ENCODE measurements around the gene MASP1. TPM values are rescaled to one million over a fixed set of nuclear protein-coding genes. Genes with fewer than 3 reads are reported as not detected.
A peak's percentile ranks its signal among the peaks of the same experiment; 100 is the strongest.

The MASP1 gene
- total and polyA plus RNA-seq, 2 experiments from 2014 or later: 1.6 to 3.0 TPM

GRCh38 chr3:187336322-187336721, 44.8 kb upstream of the MASP1 start:
- no peaks in the 10 kb centered on the region for H3K79me2 ChIP-seq (replicated peaks; ENCODE audit: insufficient read depth)
- peaks cover 6% of the 10 kb centered on the region; the same call in 1 of the 2 replicates for H3K9me2 ChIP-seq (ENCODE audit: insufficient read depth)
- H3K27ac ChIP-seq (ENCODE audit: low read depth): no peak overlapping the region
- no peaks in the 10 kb centered on the region for H3K27me3 ChIP-seq (ENCODE audit: insufficient read depth)
- no peak for ATAC-seq
- H3K4me3 ChIP-seq: no peak overlapping the region
- H3K4me3 Mint-ChIP-seq: no peak overlapping the region
- H3K36me3 Mint-ChIP-seq (ENCODE audit: low read depth): no peaks in the 10 kb centered on the region
- no peaks in the 10 kb centered on the region for H3F3A ChIP-seq (replicated peaks; ENCODE audit: low read depth)
- no peaks in the 10 kb centered on the region for H3K36me3 ChIP-seq (ENCODE audit: insufficient read depth)
- H3K27me3 Mint-ChIP-seq (ENCODE audit: insufficient read depth, low read depth, poor library complexity): peaks cover 2% of the 10 kb centered on the region
- H3K4me2 ChIP-seq: no peak overlapping the region
- DNase-seq (ENCODE audit: low spot score): no peak
- H3K4me1 Mint-ChIP-seq: peaks cover 9% of the 10 kb centered on the region; the same call in 2 of the 3 replicates
- H3K9me3 Mint-ChIP-seq: no peaks in the 10 kb centered on the region
- peaks cover 4% of the 10 kb centered on the region; the same call in 1 of the 2 replicates for H3K4me1 ChIP-seq (ENCODE audit: insufficient read depth)
- no peak overlapping the region for H2AFZ ChIP-seq
- no peak for TF ChIP-seq ETS1 (IDR thresholded peaks at IDR 0.05)
- TF ChIP-seq STAT1 (IDR thresholded peaks at IDR 0.05; ENCODE audit: unreplicated experiment): no peak
- no peak overlapping the region for H3K27ac Mint-ChIP-seq
- H4K20me1 ChIP-seq (replicated peaks; ENCODE audit: insufficient read depth): no peaks in the 10 kb centered on the region

GRCh38 chr3:187334904-187335303, 43.4 kb upstream of the MASP1 start:
- Mint-ChIP-seq H3K36me3 (ENCODE audit: low read depth) (no peaks in the 10 kb centered on the region), H3K4me3 (no peak overlapping the region)
- no peak for TF ChIP-seq ZNF331 (CRISPR knock-in tag; IDR thresholded peaks at IDR 0.05; ENCODE audit: low read depth)
- TF ChIP-seq REST (IDR thresholded peaks at IDR 0.05; ENCODE audit: unreplicated experiment): no peak
- no peak for TF ChIP-seq ZNF114 (CRISPR knock-in tag; IDR thresholded peaks at IDR 0.05)
- no peak for TF ChIP-seq JUNB (IDR thresholded peaks at IDR 0.05; ENCODE audit: unreplicated experiment)
- TF ChIP-seq EZH2 (IDR thresholded peaks at IDR 0.05; ENCODE audit: low read depth, unreplicated experiment): no peak
- TF ChIP-seq ETS1 (IDR thresholded peaks at IDR 0.05): no peak
- no peak for TF ChIP-seq CREB1 (CRISPR knock-in tag; IDR thresholded peaks at IDR 0.05; ENCODE audit: low read depth)
- no peak for TF ChIP-seq CTCF (conservative IDR thresholded peaks at IDR 0.05; ENCODE audit: low read depth in 2 of 2)
- no peak for TF ChIP-seq EZH2phosphoT487 (IDR thresholded peaks at IDR 0.05; ENCODE audit: unreplicated experiment)
- no peak for TF ChIP-seq POLR2AphosphoS5 (IDR thresholded peaks at IDR 0.05; ENCODE audit: low read depth)

More at GRCh38 chr3:187334904-187335303, 43.4 kb upstream of the MASP1 start:
- ATAC-seq (no peak), DNase-seq (ENCODE audit: low spot score) (no peak)
- peaks cover 4% of the 10 kb centered on the region; the same call in 1 of the 2 replicates for H3K4me1 ChIP-seq (ENCODE audit: insufficient read depth)
- no peaks in the 10 kb centered on the region for H4K20me1 ChIP-seq (replicated peaks; ENCODE audit: insufficient read depth)
- H2AFZ ChIP-seq: peak overlapping the region; percentile 43
- H3K79me2 ChIP-seq (replicated peaks; ENCODE audit: insufficient read depth): no peaks in the 10 kb centered on the region
- peaks cover 9% of the 10 kb centered on the region; the same call in 2 of the 3 replicates for H3K4me1 Mint-ChIP-seq
- H3K4me3 ChIP-seq: no peak overlapping the region
- peaks cover 3% of the 10 kb centered on the region; the same call in 1 of the 2 replicates for H3K9me2 ChIP-seq (ENCODE audit: insufficient read depth)
- no peaks in the 10 kb centered on the region for H3K9me3 Mint-ChIP-seq
- no peak overlapping the region for H3K4me2 ChIP-seq
- H3K36me3 ChIP-seq (ENCODE audit: insufficient read depth): no peaks in the 10 kb centered on the region
- no peaks in the 10 kb centered on the region for H3F3A ChIP-seq (replicated peaks; ENCODE audit: low read depth)
- H3K27me3 ChIP-seq (ENCODE audit: insufficient read depth): no peaks in the 10 kb centered on the region
- H3K27me3 Mint-ChIP-seq (ENCODE audit: insufficient read depth, low read depth, poor library complexity): peaks cover 2% of the 10 kb centered on the region
- H3K27ac Mint-ChIP-seq: no peak overlapping the region
- H3K27ac ChIP-seq (ENCODE audit: low read depth): no peak overlapping the region
